ENCODE results near the gene PAXX.

The PAXX gene

DNA sequence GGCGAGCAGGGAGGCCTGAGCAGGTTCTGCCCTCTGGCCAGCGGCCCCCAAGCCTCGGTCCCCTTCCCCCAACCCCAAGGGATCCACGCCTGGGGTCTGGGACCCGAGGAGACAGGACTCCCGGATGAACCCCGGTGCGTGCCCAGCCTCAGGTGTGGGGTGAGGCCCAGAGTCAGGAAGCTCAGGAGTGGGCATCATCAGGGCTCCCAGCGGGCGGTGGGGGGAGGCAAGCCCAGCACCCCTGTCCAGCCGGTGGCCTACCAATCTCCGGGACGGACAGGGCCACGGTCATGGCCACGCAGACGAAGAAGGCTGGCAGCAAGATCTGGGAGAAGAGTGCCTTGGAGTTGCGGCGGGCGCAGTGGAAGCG lies 21.3 kb downstream of the PAXX start:
- H3K4me3 ChIP-seq (replicated peaks in 1 of 2; ENCODE audit: low read depth in 2 of 2, low read length in 2 of 2), result no peak overlapping the region
- DNase-seq (ENCODE audit: low read depth in 2 of 2), result no peak
- TF ChIP-seq, protein P1, sequence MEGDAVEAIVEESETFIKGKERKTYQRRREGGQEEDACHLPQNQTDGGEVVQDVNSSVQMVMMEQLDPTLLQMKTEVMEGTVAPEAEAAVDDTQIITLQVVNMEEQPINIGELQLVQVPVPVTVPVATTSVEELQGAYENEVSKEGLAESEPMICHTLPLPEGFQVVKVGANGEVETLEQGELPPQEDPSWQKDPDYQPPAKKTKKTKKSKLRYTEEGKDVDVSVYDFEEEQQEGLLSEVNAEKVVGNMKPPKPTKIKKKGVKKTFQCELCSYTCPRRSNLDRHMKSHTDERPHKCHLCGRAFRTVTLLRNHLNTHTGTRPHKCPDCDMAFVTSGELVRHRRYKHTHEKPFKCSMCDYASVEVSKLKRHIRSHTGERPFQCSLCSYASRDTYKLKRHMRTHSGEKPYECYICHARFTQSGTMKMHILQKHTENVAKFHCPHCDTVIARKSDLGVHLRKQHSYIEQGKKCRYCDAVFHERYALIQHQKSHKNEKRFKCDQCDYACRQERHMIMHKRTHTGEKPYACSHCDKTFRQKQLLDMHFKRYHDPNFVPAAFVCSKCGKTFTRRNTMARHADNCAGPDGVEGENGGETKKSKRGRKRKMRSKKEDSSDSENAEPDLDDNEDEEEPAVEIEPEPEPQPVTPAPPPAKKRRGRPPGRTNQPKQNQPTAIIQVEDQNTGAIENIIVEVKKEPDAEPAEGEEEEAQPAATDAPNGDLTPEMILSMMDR (IDR thresholded peaks at IDR 0.05; ENCODE audit: low read depth, low read length), result no peak

GRCh38 chr9:137014166-137014565 lies 21.9 kb downstream of the PAXX start:
- TF ChIP-seq, protein P1 (IDR thresholded peaks at IDR 0.05; ENCODE audit: low read depth, low read length), result no peak
- no peak overlapping the region for H3K4me3 ChIP-seq (replicated peaks in 1 of 2; ENCODE audit: low read depth in 2 of 2, low read length in 2 of 2)
- no peak for DNase-seq (ENCODE audit: low read depth in 2 of 2)

GRCh38 chr9:137014776-137015539 lies 22.7 kb downstream of the PAXX start:
- no peak overlapping the region for H3K4me3 ChIP-seq (replicated peaks in 1 of 2; ENCODE audit: low read depth in 2 of 2, low read length in 2 of 2)
- no peak for DNase-seq (ENCODE audit: low read depth in 2 of 2)
- TF ChIP-seq, protein P1 (IDR thresholded peaks at IDR 0.05; ENCODE audit: low read depth, low read length), result no peak

DNA sequence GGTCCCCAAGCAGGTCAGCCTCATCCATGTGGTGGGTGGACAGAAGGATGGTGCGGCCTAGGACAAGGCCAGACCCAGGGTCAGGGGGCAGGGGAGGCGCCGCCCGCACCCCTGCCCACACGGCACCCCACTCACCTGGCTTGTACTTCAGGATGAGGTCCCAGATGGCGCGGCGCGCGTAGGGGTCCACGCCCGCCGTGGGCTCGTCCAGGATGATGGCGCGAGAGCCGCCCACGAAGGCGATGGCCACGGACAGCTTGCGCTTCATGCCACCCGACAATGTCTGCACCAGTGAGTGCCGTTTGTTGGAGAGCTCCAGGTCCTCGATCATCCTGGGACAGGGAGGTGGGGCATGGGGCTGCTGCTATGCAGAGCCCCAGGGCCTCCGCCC lies 23.3 kb downstream of the PAXX start:
- TF ChIP-seq, protein P1 (IDR thresholded peaks at IDR 0.05; ENCODE audit: low read depth, low read length), result no peak
- no peak overlapping the region for H3K4me3 ChIP-seq (replicated peaks in 1 of 2; ENCODE audit: low read depth in 2 of 2, low read length in 2 of 2)

GRCh38 chr9:137015976-137016375 lies 23.8 kb downstream of the PAXX start:
- TF ChIP-seq, protein P1 (IDR thresholded peaks at IDR 0.05; ENCODE audit: low read depth, low read length), result no peak
- no peak overlapping the region for H3K4me3 ChIP-seq (replicated peaks in 1 of 2; ENCODE audit: low read depth in 2 of 2, low read length in 2 of 2)
- no peak for DNase-seq (ENCODE audit: low read depth in 2 of 2)

More for the DNA sequence above, 23.3 kb downstream of the PAXX start:
- DNase-seq (ENCODE audit: low read depth in 2 of 2), result no peak

- TF ChIP-seq, protein P1 (IDR thresholded peaks at IDR 0.05; ENCODE audit: low read depth, low read length), result no peak
- no peak overlapping the region for H3K4me3 ChIP-seq (replicated peaks in 1 of 2; ENCODE audit: low read depth in 2 of 2, low read length in 2 of 2)
- DNase-seq (ENCODE audit: low read depth in 2 of 2), result no peak
Observed at GRCh38 chr9:137016436-137016835, 24.2 kb downstream of the PAXX start.

DNA sequence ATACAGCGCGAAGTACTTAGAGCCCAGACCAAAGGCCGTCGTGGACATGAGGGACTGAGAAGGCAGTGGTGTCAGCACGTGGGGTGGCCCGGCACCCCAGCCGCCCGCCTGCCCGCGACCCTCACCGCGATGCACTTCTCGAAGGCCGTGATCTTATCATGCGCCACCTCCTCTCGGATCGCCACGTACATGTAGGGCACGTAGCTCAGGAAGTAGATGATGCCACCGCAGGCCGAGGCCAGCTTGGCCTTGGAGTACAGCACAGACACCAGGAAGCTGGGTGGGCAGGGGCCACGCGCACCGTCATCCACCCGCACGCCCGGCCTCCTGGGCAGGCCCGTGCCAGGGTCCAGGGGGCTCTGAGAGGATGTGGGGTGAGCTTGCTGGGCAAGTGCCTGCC lies 24.8 kb downstream of the PAXX start:
- TF ChIP-seq, protein P1 (IDR thresholded peaks at IDR 0.05; ENCODE audit: low read depth, low read length), result no peak
- H3K4me3 ChIP-seq (replicated peaks in 1 of 2; ENCODE audit: low read depth in 2 of 2, low read length in 2 of 2), result no peak overlapping the region
- DNase-seq (ENCODE audit: low read depth in 2 of 2), result no peak

Data from cardiac fibroblast (primary cell).